ENCODE results near the gene CCDC142. TPM values are rescaled to one million over a fixed set of nuclear protein-coding genes. Genes with fewer than 3 reads are reported as not detected.

CCDC142 gene
- total and polyA plus RNA-seq, 7 donors, result 1.4 to 8.7 (median 3.3) TPM

DNA sequence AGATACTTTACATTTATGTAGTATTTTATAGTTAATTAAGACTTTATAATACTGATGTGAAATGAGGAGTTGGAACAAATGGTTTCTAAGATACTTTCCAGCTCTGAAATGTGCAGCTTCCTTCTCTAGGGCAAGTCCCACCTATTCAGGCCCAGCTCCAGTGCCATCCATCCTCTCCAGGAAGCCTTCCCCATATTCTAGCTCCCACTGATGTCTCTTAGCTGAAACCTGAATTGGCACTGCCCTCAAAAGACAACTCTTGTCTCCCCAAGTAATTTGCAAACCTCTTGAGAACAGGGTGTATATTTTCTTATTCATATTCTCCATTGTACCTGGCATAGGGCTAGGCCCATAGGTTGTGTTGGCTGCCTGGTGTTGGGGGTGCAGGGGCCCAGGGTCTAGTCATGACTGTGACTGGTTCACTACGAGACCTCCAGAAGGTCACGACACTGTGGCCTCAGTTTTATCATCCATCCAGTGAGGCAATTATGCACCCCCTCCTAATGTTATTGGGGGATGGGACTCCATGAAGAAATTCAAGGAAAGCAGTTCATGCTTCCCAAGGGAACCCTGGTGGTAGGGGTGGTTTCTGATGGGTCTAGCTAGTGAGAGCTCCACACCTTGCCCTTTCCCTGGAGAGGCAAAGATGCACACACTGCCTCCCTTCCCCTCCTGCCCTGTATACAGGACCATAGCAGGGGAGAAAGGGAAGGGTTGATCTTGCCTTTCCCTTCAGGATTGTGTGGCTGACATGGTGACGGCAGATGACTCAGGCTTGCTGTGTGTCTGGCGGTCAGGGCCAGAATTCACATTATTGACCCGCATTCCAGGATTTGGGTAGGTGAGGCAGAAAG, 58.4 kb downstream of the CCDC142 start:
- WGBS, 3 donors, result 59 to 64% (median 61%) methylated on average over 5 of the region's 5 CpGs
- Histone ChIP-seq H3K4me1 (no peaks in the 10 kb centered on the region), H3K4me3 (no peak overlapping the region), H3K27ac (no peak overlapping the region), H3K27me3 (ENCODE audit: insufficient read depth in 3 of 3, low read length in 2 of 3) (peaks cover 0 to 34% (median 4%) of the 10 kb centered on the region in 3 donors), H3K36me3 (ENCODE audit: insufficient read depth in 1 of 2, low read depth in 1 of 2) (peaks cover 0 to 19% of the 10 kb centered on the region in 2 donors), H3K9me3 (no peaks in the 10 kb centered on the region)
- ATAC-seq, result no peak
- intact Hi-C loops (cut with DNase I), result no loop called here
- no peak for DNase-seq
- TF ChIP-seq CTCF (IDR thresholded peaks at IDR 0.05), result no peak

Other genes with a start within 250 kb of the CCDC142 start
- gene SLC4A5, start 139.6 kb downstream of the CCDC142 start, total RNA-seq, result 1 to 10 TPM in 3 of 4 donors, under 1 TPM in 1; 0.57 to 5.7 (median 2.3) TPM
- under 1 TPM; 0.27 to 0.53 (median 0.42) TPM for gene SLC4A5, start 139.6 kb downstream of the CCDC142 start, polyA plus RNA-seq
- gene DCTN1, start 102.7 kb downstream of the CCDC142 start, total RNA-seq, result 100 to 1,000 TPM in 3 of 4 donors, 10 to 100 TPM in 1; 99.0 to 131 (median 116) TPM
- 10 to 100 TPM; 45.6 to 61.3 (median 52.1) TPM for gene DCTN1, start 102.7 kb downstream of the CCDC142 start, polyA plus RNA-seq
- under 1 TPM; 0.15 to 0.46 (median 0.39) TPM for gene C2orf81, start 61.4 kb downstream of the CCDC142 start, total RNA-seq
- under 1 TPM; 0.06 to 0.34 (median 0.23) TPM for gene C2orf81, start 61.4 kb downstream of the CCDC142 start, polyA plus RNA-seq
- 1 to 10 TPM; 1.1 to 1.6 (median 1.4) TPM for gene WDR54, start 61.3 kb downstream of the CCDC142 start, total RNA-seq
- 1 to 10 TPM in 2 of 3 donors, under 1 TPM in 1; 0.52 to 2.4 (median 2.4) TPM for gene WDR54, start 61.3 kb downstream of the CCDC142 start, polyA plus RNA-seq
- gene RTKN, start 41.1 kb downstream of the CCDC142 start, total RNA-seq, result 10 to 100 TPM in 2 of 4 donors, 1 to 10 TPM in 2; 6.0 to 18.8 (median 9.0) TPM
- gene RTKN, start 41.1 kb downstream of the CCDC142 start, polyA plus RNA-seq, result 10 to 100 TPM in 1 of 3 donors, 1 to 10 TPM in 2; 3.1 to 12.1 (median 6.6) TPM
- 10 to 100 TPM; 23.6 to 39.0 (median 28.6) TPM for gene INO80B, start 27.9 kb downstream of the CCDC142 start, total RNA-seq
- gene INO80B, start 27.9 kb downstream of the CCDC142 start, polyA plus RNA-seq, result 10 to 100 TPM; 29.1 to 61.1 (median 41.7) TPM
- 10 to 100 TPM; 21.6 to 41.3 (median 23.4) TPM for gene WBP1, start 24.6 kb downstream of the CCDC142 start, total RNA-seq
- gene WBP1, start 24.6 kb downstream of the CCDC142 start, polyA plus RNA-seq, result 10 to 100 TPM; 19.4 to 26.2 (median 24.7) TPM
- gene MOGS, start 17.6 kb downstream of the CCDC142 start, total RNA-seq, result 10 to 100 TPM; 17.1 to 26.4 (median 24.2) TPM
- gene MOGS, start 17.6 kb downstream of the CCDC142 start, polyA plus RNA-seq, result 10 to 100 TPM; 19.8 to 38.8 (median 25.2) TPM
- 100 to 1,000 TPM; 118 to 157 (median 138) TPM for gene MRPL53, start 10.3 kb downstream of the CCDC142 start, total RNA-seq
- gene MRPL53, start 10.3 kb downstream of the CCDC142 start, polyA plus RNA-seq, result 10 to 100 TPM; 63.7 to 90.0 (median 63.9) TPM
- gene TTC31, start 83 bp upstream of the CCDC142 start, total RNA-seq, result 10 to 100 TPM in 1 of 4 donors, 1 to 10 TPM in 3; 5.4 to 10.1 (median 8.4) TPM
- gene TTC31, start 83 bp upstream of the CCDC142 start, polyA plus RNA-seq, result 10 to 100 TPM in 1 of 3 donors, 1 to 10 TPM in 2; 7.9 to 13.2 (median 9.4) TPM
- under 1 TPM in 2 of 4 donors, not detected in 2; 0.15 to 0.36 TPM for gene LBX2, start 16.6 kb upstream of the CCDC142 start, total RNA-seq
- gene LBX2, start 16.6 kb upstream of the CCDC142 start, polyA plus RNA-seq, result under 1 TPM; 0.14 to 0.68 (median 0.26) TPM
- gene PCGF1, start 24.7 kb upstream of the CCDC142 start, total RNA-seq, result 10 to 100 TPM; 14.3 to 32.0 (median 21.5) TPM
- gene PCGF1, start 24.7 kb upstream of the CCDC142 start, polyA plus RNA-seq, result 10 to 100 TPM; 25.6 to 60.3 (median 44.9) TPM
- gene TLX2, start 31.5 kb upstream of the CCDC142 start, total RNA-seq, result not detected
- gene TLX2, start 31.5 kb upstream of the CCDC142 start, polyA plus RNA-seq, result not detected
- not detected for gene DQX1, start 43.2 kb upstream of the CCDC142 start, total RNA-seq
- gene DQX1, start 43.2 kb upstream of the CCDC142 start, polyA plus RNA-seq, result under 1 TPM; 0.19 to 0.27 (median 0.27) TPM
- gene AUP1, start 46.7 kb upstream of the CCDC142 start, total RNA-seq, result 10 to 100 TPM; 56.0 to 94.7 (median 84.6) TPM
- gene AUP1, start 46.7 kb upstream of the CCDC142 start, polyA plus RNA-seq, result 100 to 1,000 TPM; 123 to 205 (median 169) TPM
- gene HTRA2, start 46.9 kb upstream of the CCDC142 start, total RNA-seq, result 10 to 100 TPM; 23.0 to 30.9 (median 27.2) TPM
- 10 to 100 TPM; 24.2 to 54.4 (median 41.8) TPM for gene HTRA2, start 46.9 kb upstream of the CCDC142 start, polyA plus RNA-seq
- 1 to 10 TPM in 3 of 4 donors, under 1 TPM in 1; 0.99 to 2.3 (median 1.6) TPM for gene LOXL3, start 70.9 kb upstream of the CCDC142 start, total RNA-seq
- gene LOXL3, start 70.9 kb upstream of the CCDC142 start, polyA plus RNA-seq, result under 1 TPM; 0.62 to 0.64 (median 0.64) TPM
- gene DOK1, start 71.7 kb upstream of the CCDC142 start, total RNA-seq, result 1 to 10 TPM; 1.2 to 3.8 (median 2.0) TPM
- gene DOK1, start 71.7 kb upstream of the CCDC142 start, polyA plus RNA-seq, result 1 to 10 TPM; 1.0 to 2.0 (median 1.1) TPM
- under 1 TPM in 1 of 4 donors, not detected in 3; 0.21 TPM for gene M1AP, start 165.3 kb upstream of the CCDC142 start, total RNA-seq
- gene M1AP, start 165.3 kb upstream of the CCDC142 start, polyA plus RNA-seq, result under 1 TPM in 1 of 3 donors, not detected in 2; 0.01 TPM
- gene SEMA4F, start 171.2 kb upstream of the CCDC142 start, total RNA-seq, result 1 to 10 TPM; 2.0 to 5.7 (median 2.5) TPM
- gene SEMA4F, start 171.2 kb upstream of the CCDC142 start, polyA plus RNA-seq, result 1 to 10 TPM in 1 of 3 donors, under 1 TPM in 2; 0.59 to 1.5 (median 0.72) TPM

All from psoas muscle (tissue), 8 donors.